Hematopoietic multipotent progenitor cell treated with erythropoietin and hydrocortisone succinate and interleukin-3 and kit ligand, for 6 days (in vitro differentiated cells): ENCODE data around the gene PIPOX.

Source experiments
- DNase-seq: peaks from one replicate; pipeline ENCODE4 v3.0.0-alpha.2; 2015

PIPOX gene

DNA sequence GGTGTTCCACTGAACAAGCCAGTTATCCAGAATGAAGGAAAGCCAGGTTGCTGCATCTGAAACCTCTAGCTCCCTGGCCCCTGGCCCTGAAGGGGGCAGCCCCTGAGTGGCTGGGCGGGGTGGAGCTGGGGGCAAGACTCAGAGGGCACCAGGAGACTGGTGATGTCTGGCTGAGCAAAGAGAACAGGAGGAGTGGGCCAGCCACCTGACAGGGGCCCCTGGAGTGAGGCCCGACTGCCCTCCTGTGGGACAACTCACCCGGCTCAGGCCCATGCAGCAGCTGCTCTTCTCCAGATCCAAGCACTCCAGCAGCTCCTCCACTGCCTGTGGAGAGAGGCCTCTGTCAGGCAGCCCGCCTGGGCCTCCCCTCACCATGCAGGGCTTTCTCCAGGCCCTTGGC lies 60.4 kb downstream of the PIPOX start:
- no peak for DNase-seq
